AG09309 (cell line): Measurements from ENCODE around the gene PARP15.
"Not testable (repeated sequence)": the region's sequence is repeated elsewhere in the genome, so short reads cannot be mapped to it uniquely, and the experiment has no call there.

Experiments
- DNase-seq: peaks from one replicate; pipeline ENCODE4 v3.0.0-alpha.2; 2010; ENCODE audit warnings: low read depth
- H3K4me3 ChIP-seq: 2 replicates; pipeline ENCODE4 v1.5.1; 2011; ENCODE audit warnings: mild to moderate bottlenecking, low read depth, low read length, moderate library complexity; ENCODE audit not compliant: control insufficient read depth
- TF ChIP-seq, protein P1 (sequence below): IDR thresholded peaks from 2 replicates; pipeline ENCODE4 v1.5.1; 2011; ENCODE audit warnings: mild to moderate bottlenecking, low read depth, low read length, inconsistent platforms; ENCODE audit not compliant: insufficient read depth, control insufficient read depth; ENCODE audit errors: missing control alignments

PARP15 gene

DNA sequence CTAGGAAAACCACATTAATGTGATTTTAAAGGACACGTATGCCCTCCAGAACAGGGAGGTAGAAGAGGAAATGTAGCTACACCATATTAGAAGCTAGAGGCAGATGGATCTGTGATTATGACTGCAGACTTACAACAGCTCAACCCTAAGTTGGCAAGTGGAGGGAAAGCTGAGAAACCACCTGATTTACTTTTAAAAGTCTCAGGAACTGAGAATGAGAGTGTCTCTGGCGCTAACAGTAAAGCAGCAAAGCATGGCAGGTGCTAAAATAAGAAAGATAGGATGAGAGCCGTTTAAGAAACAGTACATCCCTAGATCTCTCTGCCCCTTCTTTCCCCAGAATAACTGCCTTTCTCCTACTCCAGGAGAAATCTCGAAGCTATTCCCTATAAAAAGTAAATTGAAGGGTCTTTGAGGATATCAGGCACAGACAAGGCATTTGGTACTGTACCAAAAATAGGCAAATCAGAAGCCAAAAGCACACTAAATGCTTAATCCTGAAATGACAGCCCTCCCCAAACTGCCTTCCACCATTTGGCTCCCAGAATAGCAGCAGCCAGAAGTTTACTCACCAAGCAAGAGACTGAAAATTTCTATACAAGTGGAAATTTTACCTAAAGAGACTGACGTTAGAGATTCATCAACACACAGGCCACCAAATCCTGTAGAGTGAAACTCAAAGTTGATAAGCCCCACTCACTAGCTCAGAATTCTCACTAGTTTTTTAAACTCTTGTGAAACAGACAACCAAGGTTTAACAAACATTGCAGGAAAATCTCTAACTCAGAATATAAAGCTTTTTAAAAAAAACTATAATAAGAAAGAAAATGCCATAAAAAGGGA is 68.9 kb downstream of the PARP15 start:
- DNase-seq, result no peak
- H3K4me3 ChIP-seq, result no peak overlapping the region

DNA sequence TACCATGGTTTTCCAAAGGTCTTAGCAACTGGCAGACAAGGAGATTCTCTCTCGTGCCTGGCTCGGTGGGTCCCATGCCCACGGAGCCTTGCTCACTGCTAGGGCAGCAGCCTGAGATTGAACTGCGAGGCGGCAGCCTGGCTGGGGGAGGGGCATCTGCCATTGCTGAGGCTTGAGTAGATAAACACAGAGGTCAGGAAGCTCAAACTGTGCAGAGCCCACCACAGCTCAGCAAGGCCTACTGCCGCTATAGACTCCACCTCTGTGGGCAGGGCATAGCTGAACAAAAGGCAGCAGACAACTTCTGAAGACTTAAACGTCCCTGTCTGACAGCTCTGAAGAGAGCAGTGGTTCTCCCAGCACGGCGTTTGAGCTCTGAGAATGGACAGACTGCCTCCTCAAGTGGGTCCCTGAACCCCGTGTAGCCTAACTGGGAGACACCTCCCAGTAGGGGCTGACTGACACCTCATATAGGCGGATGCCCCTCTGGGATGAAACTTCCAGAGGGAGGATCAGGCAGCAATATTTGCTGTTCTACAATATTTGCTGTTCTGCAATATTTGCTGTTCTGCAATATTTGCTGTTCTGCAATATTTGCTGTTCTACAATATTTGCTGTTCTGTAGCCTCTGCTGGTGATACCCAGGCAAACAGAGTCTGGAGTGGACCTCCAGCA is 73.9 kb downstream of the PARP15 start:
- not testable (repeated sequence) for H3K4me3 ChIP-seq, DNase-seq

More for the DNA sequence above, 68.9 kb downstream of the PARP15 start:
- TF ChIP-seq, protein P1, sequence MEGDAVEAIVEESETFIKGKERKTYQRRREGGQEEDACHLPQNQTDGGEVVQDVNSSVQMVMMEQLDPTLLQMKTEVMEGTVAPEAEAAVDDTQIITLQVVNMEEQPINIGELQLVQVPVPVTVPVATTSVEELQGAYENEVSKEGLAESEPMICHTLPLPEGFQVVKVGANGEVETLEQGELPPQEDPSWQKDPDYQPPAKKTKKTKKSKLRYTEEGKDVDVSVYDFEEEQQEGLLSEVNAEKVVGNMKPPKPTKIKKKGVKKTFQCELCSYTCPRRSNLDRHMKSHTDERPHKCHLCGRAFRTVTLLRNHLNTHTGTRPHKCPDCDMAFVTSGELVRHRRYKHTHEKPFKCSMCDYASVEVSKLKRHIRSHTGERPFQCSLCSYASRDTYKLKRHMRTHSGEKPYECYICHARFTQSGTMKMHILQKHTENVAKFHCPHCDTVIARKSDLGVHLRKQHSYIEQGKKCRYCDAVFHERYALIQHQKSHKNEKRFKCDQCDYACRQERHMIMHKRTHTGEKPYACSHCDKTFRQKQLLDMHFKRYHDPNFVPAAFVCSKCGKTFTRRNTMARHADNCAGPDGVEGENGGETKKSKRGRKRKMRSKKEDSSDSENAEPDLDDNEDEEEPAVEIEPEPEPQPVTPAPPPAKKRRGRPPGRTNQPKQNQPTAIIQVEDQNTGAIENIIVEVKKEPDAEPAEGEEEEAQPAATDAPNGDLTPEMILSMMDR, result no peak

DNA sequence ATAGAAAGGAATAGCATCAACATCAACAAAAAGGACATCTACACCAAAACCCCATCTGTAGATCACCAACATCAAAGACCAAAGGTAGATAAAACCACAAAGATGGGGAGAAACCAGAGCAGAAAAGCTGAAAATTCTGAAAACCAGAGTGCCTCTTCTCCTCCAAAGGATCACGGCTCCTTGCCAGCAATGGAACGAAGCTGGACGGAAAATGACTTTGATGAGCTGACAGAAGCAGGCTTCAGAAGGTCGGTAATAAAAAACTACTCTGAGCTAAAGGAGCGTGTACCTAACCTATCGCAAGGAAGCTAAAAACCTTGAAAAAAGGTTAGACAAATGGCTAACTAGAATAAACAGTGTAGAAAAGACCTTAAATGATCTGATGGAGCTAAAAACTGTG is 74.5 kb downstream of the PARP15 start:
- not testable (repeated sequence) for DNase-seq, H3K4me3 ChIP-seq

DNA sequence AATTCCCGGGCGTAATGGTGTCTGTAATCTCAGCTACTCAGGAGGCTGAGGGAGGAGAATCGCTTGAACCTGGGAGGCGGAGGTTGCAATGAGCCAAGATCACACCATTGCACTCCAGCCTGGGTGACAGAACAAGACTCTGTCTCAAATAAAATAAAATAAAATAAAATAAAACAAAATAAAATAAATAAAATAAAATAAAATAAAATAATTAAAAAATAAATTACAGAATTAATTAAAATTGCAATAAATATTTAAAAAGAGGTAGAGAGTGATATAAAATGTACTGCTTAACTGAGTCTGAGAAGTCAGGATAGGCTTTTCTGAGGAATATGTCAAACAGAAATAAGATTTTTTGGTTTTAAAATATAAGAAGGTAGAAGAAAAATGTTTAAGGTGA is 80.9 kb downstream of the PARP15 start:
- not testable (repeated sequence) for H3K4me3 ChIP-seq, DNase-seq

DNA sequence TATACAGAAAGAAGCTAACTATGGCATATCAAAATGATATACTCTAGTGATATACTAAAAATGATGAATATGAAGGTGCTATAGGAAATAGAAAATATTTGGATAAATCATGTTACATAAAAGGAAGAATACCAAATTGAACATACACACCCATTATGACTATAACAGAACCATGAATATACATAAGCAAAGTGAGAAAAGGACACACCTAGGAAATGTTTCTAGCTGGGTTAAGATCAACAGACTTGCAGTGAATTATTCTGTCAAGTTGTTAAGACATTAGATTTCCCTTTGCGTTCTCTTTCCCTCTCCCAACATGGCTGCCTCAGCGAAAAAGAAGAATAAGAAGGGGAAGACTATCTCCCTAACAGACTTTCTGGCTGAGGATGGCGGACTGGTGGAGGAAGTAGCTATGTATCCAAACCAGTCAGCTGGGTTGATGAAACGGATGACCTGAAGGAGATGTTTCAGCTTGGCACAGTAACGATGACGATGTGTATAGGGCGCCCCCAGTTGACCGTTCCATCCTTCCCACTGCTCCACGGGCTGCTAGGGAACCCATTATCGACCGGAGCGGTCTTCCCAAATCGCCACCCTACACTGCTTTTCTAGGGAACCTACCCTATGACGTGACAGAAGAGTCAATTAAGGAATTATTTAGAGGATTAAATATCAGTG is 83.0 kb downstream of the PARP15 start:
- no peak overlapping the region for H3K4me3 ChIP-seq
- TF ChIP-seq, protein P1, result no peak
- no peak for DNase-seq

DNA sequence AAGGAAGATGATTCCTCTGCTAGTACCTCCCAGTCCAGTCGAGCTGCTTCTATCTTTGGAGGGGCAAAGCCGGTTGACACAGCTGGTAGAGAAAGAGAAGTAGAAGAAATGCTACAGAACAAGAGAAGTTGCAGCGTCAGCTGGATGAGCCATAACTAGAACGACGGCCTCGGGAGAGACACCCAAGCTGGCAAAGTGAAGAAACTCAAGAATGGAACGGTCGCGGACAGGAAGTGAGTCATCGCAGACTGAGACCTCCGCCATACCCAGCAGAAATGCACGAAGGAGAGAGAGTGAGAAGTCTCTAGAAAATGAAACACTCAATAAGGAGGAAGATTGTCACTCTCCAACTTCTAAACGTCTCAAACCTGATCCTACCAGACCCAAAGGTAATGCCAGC is 84.2 kb downstream of the PARP15 start:
- H3K4me3 ChIP-seq, result no peak overlapping the region
- TF ChIP-seq, protein P1, result no peak
- no peak for DNase-seq

DNA sequence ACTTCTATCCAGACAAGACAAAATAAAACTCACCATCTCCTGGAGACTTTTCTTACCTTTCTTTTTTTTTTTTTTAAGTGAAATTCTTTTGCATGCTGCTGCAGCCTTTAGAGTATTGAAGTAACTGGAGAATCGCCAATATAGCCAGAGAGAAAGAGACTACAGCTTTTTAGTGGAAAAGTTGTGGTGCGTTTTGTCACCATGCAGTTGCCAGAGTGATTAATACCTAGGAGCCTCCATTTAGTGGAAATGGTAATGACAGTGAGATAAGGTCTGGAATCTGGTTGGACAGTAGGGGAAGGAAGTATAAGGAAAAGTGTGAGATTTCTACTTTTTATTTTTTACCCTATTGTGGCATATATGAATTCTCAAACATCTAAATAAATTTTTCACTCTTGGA is 85.1 kb downstream of the PARP15 start:
- TF ChIP-seq, protein P1, result no peak
- no peak for DNase-seq
- H3K4me3 ChIP-seq, result no peak overlapping the region

DNA sequence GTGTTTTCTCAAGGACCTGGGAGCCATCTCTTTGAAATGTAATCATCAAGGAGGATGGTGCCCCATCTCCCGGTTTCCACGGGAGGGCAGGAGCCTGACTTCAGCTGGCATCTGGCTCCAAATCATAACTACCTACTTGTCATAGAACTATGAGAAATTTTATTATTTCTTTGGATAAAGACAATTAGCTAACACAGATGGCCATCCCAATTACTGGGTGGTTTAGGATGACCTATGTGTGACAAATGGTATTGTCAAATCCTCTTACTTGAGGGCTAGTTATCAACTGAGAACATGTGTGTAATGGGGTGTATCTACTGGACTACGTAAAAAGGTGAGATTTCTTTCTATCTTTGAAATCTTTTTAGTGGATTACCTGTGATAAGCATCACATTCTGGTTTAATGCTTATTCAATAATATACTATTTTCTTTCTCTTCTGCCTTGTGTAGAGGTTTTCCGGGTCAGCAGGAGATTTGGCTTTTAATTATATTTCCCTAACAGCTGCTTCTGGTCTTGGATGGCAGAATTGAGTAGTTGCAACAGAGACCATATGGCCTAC is 87.9 kb downstream of the PARP15 start:
- no peak for DNase-seq
- H3K4me3 ChIP-seq, result no peak overlapping the region
- TF ChIP-seq, protein P1, result no peak
